Osteoblast (primary cell): ENCODE results near the gene ECEL1. TPM values are rescaled to one million over a fixed set of nuclear protein-coding genes. Genes with fewer than 3 reads are reported as not detected.
A peak's percentile ranks its signal among the peaks of the same experiment; 100 is the strongest.

Experiments used
- DNase-seq: peaks from one replicate; pipeline ENCODE4 v3.0.0; 2011; ENCODE audit warnings: low spot score, mixed read lengths; ENCODE audit not compliant: insufficient read length; ENCODE audit errors: missing footprints
- H2AFZ ChIP-seq: 2 replicates; pipeline ENCODE4 v1.6.0; 2011; ENCODE audit warnings: mild to moderate bottlenecking, low read length
- H3K27ac ChIP-seq: 2 replicates; pipeline ENCODE4 v1.5.1; 2011; ENCODE audit warnings: mild to moderate bottlenecking, low read depth, low read length, moderate library complexity
- H3K27me3 ChIP-seq: 2 replicates; pipeline ENCODE4 v1.6.0; 2012; ENCODE audit warnings: mild to moderate bottlenecking, control low read depth, inconsistent platforms, low read length, moderate library complexity; ENCODE audit not compliant: insufficient read depth
- H3K36me3 ChIP-seq: 2 replicates; pipeline ENCODE4 v1.5.1; 2011; ENCODE audit warnings: mild to moderate bottlenecking, low read length, control low read depth, moderate library complexity; ENCODE audit not compliant: insufficient read depth
- H3K4me1 ChIP-seq: 2 replicates; pipeline ENCODE4 v1.5.1; 2011; ENCODE audit warnings: mild to moderate bottlenecking, low read length, control low read depth, moderate library complexity; ENCODE audit not compliant: insufficient read depth
- H3K4me2 ChIP-seq: 2 replicates; pipeline ENCODE4 v1.6.0; 2011; ENCODE audit warnings: mild to moderate bottlenecking, low read length; ENCODE audit not compliant: insufficient read depth
- H3K4me3 ChIP-seq: fragments of 200-600 bp; sonication (generic); 3 replicates; pipeline ENCODE4 v1.5.1; 2012; ENCODE audit warnings: mild to moderate bottlenecking, low read length, inconsistent platforms; ENCODE audit not compliant: insufficient read depth
- H3K79me2 ChIP-seq: 2 replicates; pipeline ENCODE4 v1.6.0; 2012; ENCODE audit warnings: mild to moderate bottlenecking, low read length, control low read depth, inconsistent platforms; ENCODE audit not compliant: insufficient read depth
- H3K9me3 ChIP-seq: 2 replicates; pipeline ENCODE4 v1.5.1; 2011; ENCODE audit warnings: low read depth, low read length, control low read depth
- H4K20me1 ChIP-seq: 2 replicates; pipeline ENCODE4 v1.6.0; 2012; ENCODE audit warnings: mild to moderate bottlenecking, low read length, control low read depth; ENCODE audit not compliant: insufficient read depth
- total RNA-seq: library from RNA; depleted of rRNA; stranded (reverse); fragments of >200 nt; gene quantifications from 2 replicates; pipeline ENCODE4 v1.2.3, GENCODE V29; 2012
- TF ChIP-seq, protein P1 (sequence below): IDR thresholded peaks from 2 replicates; pipeline ENCODE4 v1.5.1; 2011; ENCODE audit warnings: mild to moderate bottlenecking, low read depth, low read length, moderate library complexity; ENCODE audit errors: extremely low read depth

Gene ECEL1
- total RNA-seq, 1 donor, result not detected

DNA sequence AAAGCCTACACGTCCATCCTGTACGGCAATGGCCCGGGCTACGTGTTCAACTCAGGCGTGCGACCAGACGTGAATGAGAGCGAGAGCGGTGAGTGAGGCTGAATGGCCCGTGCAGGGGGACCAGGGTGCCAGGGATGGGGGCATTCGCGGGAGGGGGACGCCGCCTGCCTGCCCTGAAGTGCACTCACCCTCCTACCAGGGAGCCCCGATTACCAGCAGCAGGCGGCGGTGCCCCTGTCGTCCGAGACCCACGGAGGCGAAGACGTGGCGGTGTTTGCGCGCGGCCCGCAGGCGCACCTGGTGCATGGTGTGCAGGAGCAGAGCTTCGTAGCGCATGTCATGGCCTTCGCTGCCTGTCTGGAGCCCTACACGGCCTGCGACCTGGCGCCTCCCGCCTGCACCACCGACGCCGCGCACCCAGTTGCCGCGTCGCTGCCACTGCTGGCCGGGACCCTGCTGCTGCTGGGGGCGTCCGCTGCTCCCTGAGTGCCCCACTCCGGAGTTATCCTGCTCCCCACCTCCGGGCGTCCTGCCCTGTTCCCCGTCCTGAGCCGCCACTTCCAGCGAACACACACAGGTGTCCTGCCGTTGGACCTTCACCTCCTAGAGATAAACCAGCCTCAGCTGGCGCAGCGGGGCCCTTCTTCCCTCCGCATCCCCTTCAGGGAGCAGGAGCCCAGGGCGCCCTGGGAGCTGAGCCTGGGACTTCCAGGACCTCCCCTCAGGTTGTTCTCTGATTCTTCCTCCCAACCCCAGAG is 28.8 kb downstream of the ECEL1 start:
- H3K79me2 ChIP-seq, result no peaks in the 10 kb centered on the region
- peaks cover 23% of the 10 kb centered on the region for H3K27me3 ChIP-seq
- no peaks in the 10 kb centered on the region for H3K9me3 ChIP-seq
- peak; percentile 72 for DNase-seq
- H2AFZ ChIP-seq, result no peak overlapping the region
- no peak overlapping the region for H3K4me2 ChIP-seq
- TF ChIP-seq, protein P1, sequence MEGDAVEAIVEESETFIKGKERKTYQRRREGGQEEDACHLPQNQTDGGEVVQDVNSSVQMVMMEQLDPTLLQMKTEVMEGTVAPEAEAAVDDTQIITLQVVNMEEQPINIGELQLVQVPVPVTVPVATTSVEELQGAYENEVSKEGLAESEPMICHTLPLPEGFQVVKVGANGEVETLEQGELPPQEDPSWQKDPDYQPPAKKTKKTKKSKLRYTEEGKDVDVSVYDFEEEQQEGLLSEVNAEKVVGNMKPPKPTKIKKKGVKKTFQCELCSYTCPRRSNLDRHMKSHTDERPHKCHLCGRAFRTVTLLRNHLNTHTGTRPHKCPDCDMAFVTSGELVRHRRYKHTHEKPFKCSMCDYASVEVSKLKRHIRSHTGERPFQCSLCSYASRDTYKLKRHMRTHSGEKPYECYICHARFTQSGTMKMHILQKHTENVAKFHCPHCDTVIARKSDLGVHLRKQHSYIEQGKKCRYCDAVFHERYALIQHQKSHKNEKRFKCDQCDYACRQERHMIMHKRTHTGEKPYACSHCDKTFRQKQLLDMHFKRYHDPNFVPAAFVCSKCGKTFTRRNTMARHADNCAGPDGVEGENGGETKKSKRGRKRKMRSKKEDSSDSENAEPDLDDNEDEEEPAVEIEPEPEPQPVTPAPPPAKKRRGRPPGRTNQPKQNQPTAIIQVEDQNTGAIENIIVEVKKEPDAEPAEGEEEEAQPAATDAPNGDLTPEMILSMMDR, result no peak
- no peak overlapping the region for H3K4me3 ChIP-seq
- H3K36me3 ChIP-seq, result no peaks in the 10 kb centered on the region
- no peaks in the 10 kb centered on the region for H4K20me1 ChIP-seq
- H3K4me1 ChIP-seq, result no peaks in the 10 kb centered on the region
- H3K27ac ChIP-seq, result no peak overlapping the region

DNA sequence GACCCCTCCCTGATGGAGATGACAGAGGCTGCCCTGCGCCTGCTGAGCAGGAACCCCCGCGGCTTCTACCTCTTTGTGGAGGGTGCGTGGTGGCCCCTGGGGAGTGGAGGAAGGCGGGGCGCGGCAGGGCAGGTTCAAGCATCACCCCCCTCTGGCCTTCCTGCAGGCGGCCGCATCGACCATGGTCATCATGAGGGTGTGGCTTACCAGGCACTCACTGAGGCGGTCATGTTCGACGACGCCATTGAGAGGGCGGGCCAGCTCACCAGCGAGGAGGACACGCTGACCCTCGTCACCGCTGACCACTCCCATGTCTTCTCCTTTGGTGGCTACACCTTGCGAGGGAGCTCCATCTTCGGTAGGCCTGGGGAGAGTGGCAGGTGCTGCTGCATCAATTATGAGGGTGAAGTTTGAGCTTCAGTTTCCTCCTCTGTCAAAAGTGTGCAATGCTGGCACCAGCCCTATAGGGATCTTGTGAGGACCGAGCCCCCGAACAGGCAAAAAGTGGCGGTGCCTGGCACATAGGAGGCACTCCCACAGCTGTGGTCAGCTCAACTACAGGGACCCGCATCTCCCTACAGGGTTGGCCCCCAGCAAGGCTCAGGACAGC is 29.5 kb downstream of the ECEL1 start:
- no peaks in the 10 kb centered on the region for H3K79me2 ChIP-seq
- no peak overlapping the region for H3K4me3 ChIP-seq
- H3K36me3 ChIP-seq, result no peaks in the 10 kb centered on the region
- H3K4me2 ChIP-seq, result no peak overlapping the region
- TF ChIP-seq, protein P1, result no peak
- no peaks in the 10 kb centered on the region for H3K4me1 ChIP-seq
- H3K27me3 ChIP-seq, result peaks cover 20% of the 10 kb centered on the region
- H4K20me1 ChIP-seq, result no peaks in the 10 kb centered on the region
- H3K9me3 ChIP-seq, result no peaks in the 10 kb centered on the region
- no peak for DNase-seq
- H3K27ac ChIP-seq, result no peak overlapping the region
- H2AFZ ChIP-seq, result no peak overlapping the region

DNA sequence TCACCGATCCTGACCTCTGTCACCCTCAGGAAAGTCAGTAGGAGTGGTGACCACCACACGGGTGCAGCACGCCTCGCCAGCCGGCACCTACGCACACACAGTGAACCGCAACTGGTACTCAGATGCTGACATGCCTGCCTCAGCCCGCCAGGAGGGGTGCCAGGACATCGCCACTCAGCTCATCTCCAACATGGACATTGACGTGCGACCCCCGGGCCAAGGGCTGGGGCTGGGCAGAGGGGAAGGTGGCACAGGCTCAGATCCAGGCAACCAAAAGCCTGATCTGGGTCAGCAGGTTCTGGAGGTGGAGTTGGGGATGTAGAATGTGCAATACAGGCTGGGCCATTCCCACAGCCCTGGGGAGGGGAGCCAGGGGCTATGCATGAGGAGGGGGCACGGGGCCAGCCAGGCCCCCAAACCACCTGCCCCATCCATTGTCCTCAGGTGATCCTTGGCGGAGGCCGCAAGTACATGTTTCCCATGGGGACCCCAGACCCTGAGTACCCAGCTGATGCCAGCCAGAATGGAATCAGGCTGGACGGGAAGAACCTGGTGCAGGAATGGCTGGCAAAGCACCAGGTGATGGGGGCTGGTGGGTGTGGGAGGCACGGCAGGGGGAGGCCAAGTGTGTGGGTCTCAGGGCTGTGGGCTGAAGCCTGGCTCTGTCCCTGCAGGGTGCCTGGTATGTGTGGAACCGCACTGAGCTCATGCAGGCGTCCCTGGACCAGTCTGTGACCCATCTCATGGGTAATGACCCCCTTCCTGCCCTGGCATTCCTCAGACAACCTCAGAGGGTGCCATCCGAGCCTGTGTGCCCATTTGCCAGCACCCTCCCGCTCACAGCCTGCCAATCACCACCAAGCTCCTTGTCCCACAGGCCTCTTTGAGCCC is 30.3 kb downstream of the ECEL1 start:
- no peaks in the 10 kb centered on the region for H3K4me1 ChIP-seq
- peak; percentile 71 for DNase-seq
- no peaks in the 10 kb centered on the region for H3K36me3 ChIP-seq
- H3K27ac ChIP-seq, result no peak overlapping the region
- no peak overlapping the region for H2AFZ ChIP-seq
- no peaks in the 10 kb centered on the region for H4K20me1 ChIP-seq
- H3K27me3 ChIP-seq, result peaks cover 15% of the 10 kb centered on the region
- no peak overlapping the region for H3K4me3 ChIP-seq
- no peaks in the 10 kb centered on the region for H3K9me3 ChIP-seq
- TF ChIP-seq, protein P1, result no peak
- H3K4me2 ChIP-seq, result no peak overlapping the region
- no peaks in the 10 kb centered on the region for H3K79me2 ChIP-seq
